ENCODE measurements around the gene HES1. TPM values are rescaled to one million over a fixed set of nuclear protein-coding genes. Genes with fewer than 3 reads are reported as not detected.
A peak's percentile ranks its signal among the peaks of the same experiment; 100 is the strongest.

The HES1 gene
- total and polyA plus RNA-seq, 9 of the 15 experiments (the other 6 are each of a cell fraction or from before 2014, with no cell fraction given): 3.4 to 37.0 (median 19.3) TPM

GRCh38 chr3:194133661-194134230 is 2.2 kb upstream of the HES1 start:
- no peaks in the 10 kb centered on the region for H4K20me1 ChIP-seq (replicated peaks; ENCODE audit: control insufficient read depth, insufficient read depth, low read length)
- BruUV-seq (replicated peaks): no TSS peak
- H3K9me3 ChIP-seq (replicated peaks; ENCODE audit: control insufficient read depth, insufficient read depth, low read depth, low read length): no peaks in the 10 kb centered on the region
- peak; percentile 75 for FAIRE-seq
- peak; percentile 52 to 71 (median 66) for DNase-seq (ENCODE audit: extremely low read depth in 1 of 4, low spot score in 3 of 4)
- peak overlapping the region; percentile 87 for H2AFZ ChIP-seq (ENCODE audit: low read depth, low read length)
- H3K27ac ChIP-seq (ENCODE audit: extremely low read depth, low read depth, low read length): peak overlapping the region; percentile 69; the same call in 2 of the 3 replicates
- in situ Hi-C loops (cut with MboI) (no loop called here), intact Hi-C loops (cut with micrococcal nuclease) (loop anchor here (2.0 to 10.0 kb wide), 2 partner anchors 159 to 291 kb away; no protein-coding TSS in a partner anchor)
- no peaks in the 10 kb centered on the region for H3K27me3 ChIP-seq (ENCODE audit: control insufficient read depth in 2 of 2, insufficient read depth in 2 of 2, low read length in 2 of 2)
- H3K4me2 ChIP-seq (ENCODE audit: insufficient read depth, low read length): peak overlapping the region; percentile 84
- 3% methylated on average over 18 of the region's 41 CpGs for WGBS (ENCODE audit: insufficient coverage, low coverage, missing lambda C conversion rate)
- peak overlapping the region; percentile 30; the same call in 1 of the 2 replicates for H3K4me3 ChIP-seq
- peaks cover 14 to 37% of the 10 kb centered on the region in 2 experiments for H3K4me1 ChIP-seq (replicated peaks in 1 of 2; ENCODE audit: control insufficient read depth in 2 of 2, insufficient read depth in 2 of 2, low read length in 2 of 2)
- peak; percentile 0; the same call in 1 of the 3 replicates for ATAC-seq
- peaks cover 32% of the 10 kb centered on the region for H3K79me2 ChIP-seq (ENCODE audit: control insufficient read depth, insufficient read depth, low read length)
- ChIA-PET CTCF (ENCODE audit: low intra/inter-chr PET ratio) (no interaction called here), POLR2A (interaction anchor here (0.6 to 5.3 kb wide), 11 partner anchors 9 to 340 kb away, joined by 3 to 21 read pairs (median 5); no protein-coding TSS in a partner anchor)
- H3K9ac ChIP-seq (ENCODE audit: insufficient read depth in 1 of 2, low read depth in 2 of 2, low read length in 2 of 2): peak overlapping the region; percentile 72 to 91
- H3K36me3 ChIP-seq (ENCODE audit: control insufficient read depth, insufficient read depth, low read length): peaks cover 9% of the 10 kb centered on the region; the same call in 1 of the 3 replicates
- H3K9me1 ChIP-seq (ENCODE audit: control insufficient read depth, insufficient read depth, low read length): peaks cover 4% of the 10 kb centered on the region
- TF ChIP-seq MYBL2 (IDR thresholded peaks at IDR 0.05; ENCODE audit: low read depth) (no peak), MYBL2 (CRISPR knock-in tag; IDR thresholded peaks at IDR 0.05; ENCODE audit: borderline replicate concordance) (no peak), PHF21A (IDR thresholded peaks at IDR 0.05; ENCODE audit: borderline replicate concordance, low read depth) (peak; percentile 32; the same call in 1 of the 2 replicates), NFE2 (IDR thresholded peaks at IDR 0.05; ENCODE audit: low read depth) (peak; percentile 69), MECOM (CRISPR knock-in tag; IDR thresholded peaks at IDR 0.05) (peak; percentile 65; the same call in 1 of the 2 replicates), EP300 (IDR thresholded peaks at IDR 0.05; ENCODE audit: low read length) (no peak; the same call in 1 of the 2 replicates), NFIX (CRISPR knock-in tag; IDR thresholded peaks at IDR 0.05; ENCODE audit: low read depth) (no peak), ATF7 (IDR thresholded peaks at IDR 0.05) (0 out of 2 replicates have a peak, but pooled peaks have one; percentile 37), EP400 (IDR thresholded peaks at IDR 0.05) (peak; percentile 36), HDAC3 (IDR thresholded peaks at IDR 0.05; ENCODE audit: borderline replicate concordance, partially characterized antibody) (peak; percentile 57), DPF2 (IDR thresholded peaks at IDR 0.05) (peak; percentile 73), ZBTB17 (CRISPR knock-in tag; IDR thresholded peaks at IDR 0.05) (0 out of 2 replicates have a peak, but pooled peaks have one; percentile 37), PCBP2 (IDR thresholded peaks at IDR 0.05; ENCODE audit: low read depth, low read length, poor library complexity, severe bottlenecking) (no peak), RCOR1 (IDR thresholded peaks at IDR 0.05; ENCODE audit: borderline replicate concordance in 1 of 2, low read depth in 2 of 2, low read length in 2 of 2) (peak in 1 of 2 experiments; percentile 6; a peak in 1 of 4 replicates), KDM4B (IDR thresholded peaks at IDR 0.05; ENCODE audit: borderline replicate concordance in 2 of 2, low read depth in 1 of 2) (no peak), DEAF1 (CRISPR knock-in tag; IDR thresholded peaks at IDR 0.05) (0 out of 2 replicates have a peak, but pooled peaks have one; percentile 5)
